ENCODE measurements around the gene GTSE1.
A peak's percentile ranks its signal among the peaks of the same experiment; 100 is the strongest.

The GTSE1 gene

GRCh38 chr22:46330426-46330825 is 33.8 kb downstream of the GTSE1 start:
- no peak for DNase-seq

- no peak for DNase-seq
Observed at GRCh38 chr22:46331496-46331895, 34.8 kb downstream of the GTSE1 start.

- peak; percentile 91 for DNase-seq
Observed at GRCh38 chr22:46335201-46336118, 38.8 kb downstream of the GTSE1 start, which contains the start of gene TRMU. TSS of gene TRMU (plus strand) at chr22:46335714. CDS start at chr22:46335765, 51 bp downstream.

GRCh38 chr22:46336119-46337078 is 39.7 kb downstream of the GTSE1 start:
- no peak for DNase-seq

GRCh38 chr22:46337870-46338269 is 41.2 kb downstream of the GTSE1 start:
- DNase-seq, result no peak

GRCh38 chr22:46338636-46339035 is 42.0 kb downstream of the GTSE1 start:
- no peak for DNase-seq

- DNase-seq, result no peak
Observed at GRCh38 chr22:46339956-46340355, 43.3 kb downstream of the GTSE1 start.

- no peak for DNase-seq
Observed at GRCh38 chr22:46340676-46341075, 44.0 kb downstream of the GTSE1 start.

- no peak for DNase-seq
Observed at GRCh38 chr22:46346680-46347405, 50.2 kb downstream of the GTSE1 start.

- DNase-seq, result no peak
Observed at GRCh38 chr22:46347646-46348045, 51.0 kb downstream of the GTSE1 start.

GRCh38 chr22:46348099-46348695 is 51.5 kb downstream of the GTSE1 start:
- no peak for DNase-seq

GRCh38 chr22:46349238-46349637 is 52.6 kb downstream of the GTSE1 start:
- DNase-seq, result no peak

GRCh38 chr22:46349681-46350080 is 53.0 kb downstream of the GTSE1 start:
- no peak for DNase-seq

- DNase-seq, result no peak
Observed at GRCh38 chr22:46350121-46350520, 53.5 kb downstream of the GTSE1 start.

GRCh38 chr22:46350646-46351045 is 54.0 kb downstream of the GTSE1 start:
- no peak for DNase-seq

- DNase-seq, result no peak
Observed at GRCh38 chr22:46351131-46351735, 54.6 kb downstream of the GTSE1 start.

GRCh38 chr22:46351767-46352166 is 55.1 kb downstream of the GTSE1 start:
- DNase-seq, result no peak

GRCh38 chr22:46352276-46352675 is 55.6 kb downstream of the GTSE1 start:
- DNase-seq, result no peak

GRCh38 chr22:46352691-46353386 is 56.2 kb downstream of the GTSE1 start:
- DNase-seq, result no peak

- DNase-seq, result no peak
Observed at GRCh38 chr22:46353483-46354105, 56.9 kb downstream of the GTSE1 start.

Measured in HCEC 1CT (cell line).